GM12801 (cell line): ENCODE measurements around the gene DCTN2.

Experiments
- TF ChIP-seq, protein P1 (sequence below): IDR thresholded peaks from one replicate; pipeline ENCODE4 v1.5.1; 2011; ENCODE audit warnings: control low read depth; ENCODE audit not compliant: insufficient read length; ENCODE audit errors: extremely low read depth

DCTN2 gene

DNA sequence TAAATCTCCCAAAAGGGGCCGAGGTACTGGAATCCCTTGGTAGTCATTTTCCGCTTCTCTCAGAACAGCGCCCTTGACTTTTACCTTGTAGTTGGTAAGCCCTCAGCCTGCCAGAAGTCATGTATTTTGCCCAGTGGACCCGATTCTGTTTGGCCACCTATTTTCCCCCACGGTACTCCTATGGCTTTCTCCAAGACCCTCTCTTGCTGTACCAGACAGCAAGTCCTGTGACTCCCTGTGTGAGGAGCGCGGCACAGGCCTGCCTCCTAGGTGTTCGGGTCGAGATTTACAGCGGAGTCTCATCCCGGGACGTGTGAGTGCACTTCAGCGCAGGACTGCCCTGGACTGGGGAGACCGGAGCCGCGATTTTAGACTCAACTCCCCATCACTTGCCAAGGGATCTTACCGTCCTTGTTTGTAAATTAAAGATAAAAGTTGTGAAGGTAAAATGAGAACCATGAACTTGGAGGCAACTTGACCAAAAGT, 25.4 kb downstream of the DCTN2 start:
- TF ChIP-seq, protein P1, sequence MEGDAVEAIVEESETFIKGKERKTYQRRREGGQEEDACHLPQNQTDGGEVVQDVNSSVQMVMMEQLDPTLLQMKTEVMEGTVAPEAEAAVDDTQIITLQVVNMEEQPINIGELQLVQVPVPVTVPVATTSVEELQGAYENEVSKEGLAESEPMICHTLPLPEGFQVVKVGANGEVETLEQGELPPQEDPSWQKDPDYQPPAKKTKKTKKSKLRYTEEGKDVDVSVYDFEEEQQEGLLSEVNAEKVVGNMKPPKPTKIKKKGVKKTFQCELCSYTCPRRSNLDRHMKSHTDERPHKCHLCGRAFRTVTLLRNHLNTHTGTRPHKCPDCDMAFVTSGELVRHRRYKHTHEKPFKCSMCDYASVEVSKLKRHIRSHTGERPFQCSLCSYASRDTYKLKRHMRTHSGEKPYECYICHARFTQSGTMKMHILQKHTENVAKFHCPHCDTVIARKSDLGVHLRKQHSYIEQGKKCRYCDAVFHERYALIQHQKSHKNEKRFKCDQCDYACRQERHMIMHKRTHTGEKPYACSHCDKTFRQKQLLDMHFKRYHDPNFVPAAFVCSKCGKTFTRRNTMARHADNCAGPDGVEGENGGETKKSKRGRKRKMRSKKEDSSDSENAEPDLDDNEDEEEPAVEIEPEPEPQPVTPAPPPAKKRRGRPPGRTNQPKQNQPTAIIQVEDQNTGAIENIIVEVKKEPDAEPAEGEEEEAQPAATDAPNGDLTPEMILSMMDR = no peak

DNA sequence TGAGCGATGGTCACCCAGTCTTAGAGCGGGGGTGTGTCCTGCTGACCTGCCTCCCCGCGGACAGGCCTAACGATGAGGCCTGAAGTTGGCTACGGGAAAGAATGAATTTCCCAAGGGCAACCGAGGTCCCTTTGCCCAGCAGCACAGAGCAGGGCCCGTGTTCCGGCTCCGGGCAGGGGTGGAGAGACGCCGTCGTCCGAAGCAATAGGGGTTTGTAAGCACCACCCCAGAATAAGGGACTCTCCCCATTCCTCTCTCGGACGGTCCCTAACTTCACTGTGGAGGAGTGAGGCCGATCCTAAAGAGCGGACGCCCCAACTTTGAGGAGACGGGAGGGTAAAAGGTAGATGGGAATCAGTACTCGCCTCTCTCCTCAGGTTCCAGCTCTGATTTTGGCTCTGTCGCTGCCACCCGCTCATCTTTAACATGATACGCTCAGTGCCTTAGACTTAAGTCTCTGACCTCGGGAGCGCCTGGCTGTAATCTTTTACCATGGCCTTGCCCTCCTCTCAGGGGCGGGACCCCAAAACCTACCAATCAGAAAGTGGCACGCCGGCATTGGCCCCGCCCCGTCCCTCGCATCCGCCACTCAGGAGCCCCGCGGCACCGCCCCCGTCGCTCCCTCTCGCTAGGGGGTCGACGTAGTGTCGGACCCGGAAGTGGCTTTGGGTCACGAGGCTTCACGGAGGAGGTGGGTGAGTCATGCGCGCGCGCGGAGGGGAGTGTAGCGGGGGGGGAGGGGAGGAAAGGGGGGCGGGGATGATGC, 26.8 kb downstream of the DCTN2 start, which contains the start of gene DDIT3:
DDIT3 (minus strand) TSS at position 462 of the 766 bp plus-strand sequence. CDS start 3,108 bp downstream, outside the sequence.
- TF ChIP-seq, protein P1 = no peak

DNA sequence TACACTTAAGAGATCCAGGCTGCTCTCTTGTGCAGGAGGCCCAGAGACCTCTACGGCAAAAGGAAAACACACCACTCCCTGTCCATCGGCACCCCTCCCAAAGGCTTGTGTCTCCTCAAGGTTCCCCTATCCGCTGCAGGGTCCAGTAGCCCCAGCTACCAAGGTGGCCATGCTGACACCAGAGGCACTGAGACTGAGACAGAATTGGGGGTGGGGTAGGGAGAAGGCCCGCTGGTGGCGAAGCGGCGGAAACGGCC, 27.3 kb downstream of the DCTN2 start:
- TF ChIP-seq, protein P1 = no peak

DNA sequence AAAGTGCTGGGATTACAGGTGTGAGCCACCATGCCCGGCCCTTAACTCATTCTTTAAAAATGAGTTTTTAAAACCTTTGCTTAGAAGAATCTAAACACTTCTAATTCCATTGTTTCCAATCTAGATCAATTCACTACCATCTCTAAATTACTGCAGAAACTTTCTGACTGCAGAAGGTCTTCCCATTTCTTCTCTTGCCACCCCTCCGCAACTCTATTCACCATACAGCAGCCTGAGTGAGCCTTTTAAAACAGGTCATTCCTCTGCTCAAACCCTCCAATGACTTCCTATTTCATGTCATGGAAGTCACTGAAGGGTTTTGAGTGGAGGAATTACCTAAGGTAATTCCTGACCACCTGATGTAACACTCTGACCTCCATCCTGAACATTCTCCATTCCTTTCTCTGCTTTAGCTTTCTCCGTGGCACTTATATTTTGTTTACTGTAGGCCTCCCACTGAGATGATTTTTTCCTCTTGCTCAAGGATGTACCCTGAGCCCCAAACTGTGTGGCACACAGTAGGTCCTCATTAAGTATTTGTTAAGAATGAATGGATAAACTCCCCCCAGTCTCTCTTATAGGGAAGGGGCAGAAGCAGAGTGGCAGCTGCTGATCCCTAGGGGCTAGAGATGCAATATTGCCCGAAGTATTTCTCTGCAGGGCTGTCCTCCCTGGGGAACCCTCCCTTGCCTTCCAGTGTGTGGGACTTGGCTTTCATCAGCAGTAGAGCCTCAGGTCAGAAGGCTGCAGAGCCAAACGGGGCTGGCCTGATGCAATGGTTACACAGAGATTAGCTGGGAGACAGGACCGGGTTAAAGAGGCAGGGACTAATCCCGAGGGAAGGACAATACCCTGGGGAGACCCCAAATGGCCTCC, 27.8 kb downstream of the DCTN2 start:
- TF ChIP-seq, protein P1 = no peak

DNA sequence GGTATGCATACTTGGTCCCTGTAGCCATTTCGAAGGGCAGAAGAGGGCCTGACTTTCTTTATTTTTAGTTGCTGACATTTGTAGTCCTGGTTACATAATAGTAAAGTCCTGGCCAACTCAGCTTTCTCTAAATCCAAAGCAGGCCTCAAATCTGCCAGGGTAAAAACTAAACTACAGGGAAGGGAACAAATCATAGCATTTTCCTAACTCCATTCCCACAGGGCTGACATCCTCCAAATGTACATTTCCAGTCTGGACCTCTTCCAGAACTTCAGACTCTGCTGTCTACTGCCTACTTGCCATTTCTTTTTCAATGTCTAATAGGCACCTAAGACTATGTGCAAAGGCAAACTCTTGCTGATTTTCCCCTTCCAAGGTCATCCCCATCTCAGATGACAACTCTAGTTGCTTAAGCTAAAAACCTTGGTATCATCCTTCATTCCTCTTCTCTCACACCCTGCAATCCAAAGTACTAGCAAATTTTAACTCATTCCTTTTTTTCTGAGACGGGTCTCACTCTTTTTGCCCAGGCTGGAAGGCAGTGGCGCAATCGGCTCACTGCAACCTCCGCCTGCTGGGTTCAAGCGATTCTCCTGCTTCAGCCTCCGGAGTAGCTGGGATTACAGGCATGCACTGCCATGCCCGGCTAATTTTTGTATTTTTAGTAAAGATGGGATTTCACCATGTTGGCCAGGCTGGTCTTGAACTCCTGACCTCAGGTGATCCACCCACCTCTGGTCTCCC, 28.6 kb downstream of the DCTN2 start:
- TF ChIP-seq, protein P1 = no peak

DNA sequence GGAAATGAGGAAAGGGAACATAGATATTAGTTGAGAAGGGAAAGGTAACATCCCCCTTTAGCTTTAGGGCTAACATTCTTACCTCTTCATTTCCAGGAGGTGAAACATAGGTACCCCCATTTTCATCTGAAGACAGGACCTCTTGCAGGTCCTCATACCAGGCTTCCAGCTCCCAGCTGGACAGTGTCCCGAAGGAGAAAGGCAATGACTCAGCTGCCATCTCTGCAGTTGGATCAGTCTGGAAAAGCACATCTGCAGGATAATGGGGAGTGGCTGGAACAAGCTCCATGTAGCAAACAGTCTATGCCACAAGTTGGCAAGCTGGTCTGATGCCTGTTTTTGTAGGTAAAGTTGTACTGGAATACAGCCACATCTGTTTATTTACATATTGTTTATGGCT, 29.8 kb downstream of the DCTN2 start:
- TF ChIP-seq, protein P1 = no peak

DNA sequence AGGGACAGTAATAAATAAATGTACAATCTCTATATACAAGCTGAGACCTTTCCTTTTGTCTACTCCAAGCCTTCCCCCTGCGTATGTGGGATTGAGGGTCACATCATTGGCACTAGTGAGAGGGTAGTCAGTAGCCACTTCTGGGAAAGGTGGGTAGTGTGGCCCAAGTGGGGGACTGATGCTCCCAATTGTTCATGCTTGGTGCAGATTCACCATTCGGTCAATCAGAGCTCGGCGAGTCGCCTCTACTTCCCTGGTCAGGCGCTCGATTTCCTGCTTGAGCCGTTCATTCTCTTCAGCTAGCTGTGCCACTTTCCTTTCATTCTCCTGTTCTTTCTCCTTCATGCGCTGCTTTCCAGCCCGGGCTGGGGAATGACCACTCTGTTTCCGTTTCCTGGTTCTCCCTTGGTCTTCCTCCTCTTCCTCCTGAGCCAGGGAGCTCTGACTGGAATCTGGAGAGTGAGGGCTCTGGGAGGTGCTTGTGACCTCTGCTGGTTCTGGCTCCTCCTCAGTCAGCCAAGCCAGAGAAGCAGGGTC, 30.3 kb downstream of the DCTN2 start:
- TF ChIP-seq, protein P1 = no peak
